Measurements from ENCODE around the gene CLEC4G. TPM values are rescaled to one million over a fixed set of nuclear protein-coding genes. Genes with fewer than 3 reads are reported as not detected.

Gene CLEC4G
- total and polyA plus RNA-seq, 2 experiments from 2014 or later: not detected

GRCh38 chr19:7694499-7694898 is 37.4 kb downstream of the CLEC4G start:
- H3K4me2 ChIP-seq: no peak overlapping the region
- no peaks in the 10 kb centered on the region for H3K9me2 ChIP-seq (replicated peaks; ENCODE audit: insufficient read depth)
- 63% methylated on average over 4 of the region's 4 CpGs for WGBS (ENCODE audit: low lambda C conversion rate, missing lambda C conversion rate)
- no peak overlapping the region for H3K27ac ChIP-seq
- H4K20me1 ChIP-seq (ENCODE audit: insufficient read depth, poor library complexity, severe bottlenecking): no peaks in the 10 kb centered on the region
- no peaks in the 10 kb centered on the region for H3K79me2 ChIP-seq
- no peaks in the 10 kb centered on the region for H3K4me1 ChIP-seq (ENCODE audit: insufficient read depth)
- no peak overlapping the region for H2AFZ ChIP-seq
- H3K4me3 ChIP-seq: no peak overlapping the region
- DNase-seq (ENCODE audit: low spot score): no peak
- H3K9me3 ChIP-seq (ENCODE audit: low read depth): no peaks in the 10 kb centered on the region
- H3K36me3 ChIP-seq (replicated peaks; ENCODE audit: insufficient read depth, low read depth): no peaks in the 10 kb centered on the region
- TF ChIP-seq EZH2 (IDR thresholded peaks at IDR 0.05; ENCODE audit: borderline replicate concordance): no peak
- TF ChIP-seq EZH2phosphoT487 (IDR thresholded peaks at IDR 0.05; ENCODE audit: low read depth, severe bottlenecking, unreplicated experiment): no peak
- TF ChIP-seq, protein P1, sequence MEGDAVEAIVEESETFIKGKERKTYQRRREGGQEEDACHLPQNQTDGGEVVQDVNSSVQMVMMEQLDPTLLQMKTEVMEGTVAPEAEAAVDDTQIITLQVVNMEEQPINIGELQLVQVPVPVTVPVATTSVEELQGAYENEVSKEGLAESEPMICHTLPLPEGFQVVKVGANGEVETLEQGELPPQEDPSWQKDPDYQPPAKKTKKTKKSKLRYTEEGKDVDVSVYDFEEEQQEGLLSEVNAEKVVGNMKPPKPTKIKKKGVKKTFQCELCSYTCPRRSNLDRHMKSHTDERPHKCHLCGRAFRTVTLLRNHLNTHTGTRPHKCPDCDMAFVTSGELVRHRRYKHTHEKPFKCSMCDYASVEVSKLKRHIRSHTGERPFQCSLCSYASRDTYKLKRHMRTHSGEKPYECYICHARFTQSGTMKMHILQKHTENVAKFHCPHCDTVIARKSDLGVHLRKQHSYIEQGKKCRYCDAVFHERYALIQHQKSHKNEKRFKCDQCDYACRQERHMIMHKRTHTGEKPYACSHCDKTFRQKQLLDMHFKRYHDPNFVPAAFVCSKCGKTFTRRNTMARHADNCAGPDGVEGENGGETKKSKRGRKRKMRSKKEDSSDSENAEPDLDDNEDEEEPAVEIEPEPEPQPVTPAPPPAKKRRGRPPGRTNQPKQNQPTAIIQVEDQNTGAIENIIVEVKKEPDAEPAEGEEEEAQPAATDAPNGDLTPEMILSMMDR (IDR thresholded peaks at IDR 0.05; ENCODE audit: poor library complexity): no peak
- H3K27me3 ChIP-seq: peaks cover 1% of the 10 kb centered on the region

DNA sequence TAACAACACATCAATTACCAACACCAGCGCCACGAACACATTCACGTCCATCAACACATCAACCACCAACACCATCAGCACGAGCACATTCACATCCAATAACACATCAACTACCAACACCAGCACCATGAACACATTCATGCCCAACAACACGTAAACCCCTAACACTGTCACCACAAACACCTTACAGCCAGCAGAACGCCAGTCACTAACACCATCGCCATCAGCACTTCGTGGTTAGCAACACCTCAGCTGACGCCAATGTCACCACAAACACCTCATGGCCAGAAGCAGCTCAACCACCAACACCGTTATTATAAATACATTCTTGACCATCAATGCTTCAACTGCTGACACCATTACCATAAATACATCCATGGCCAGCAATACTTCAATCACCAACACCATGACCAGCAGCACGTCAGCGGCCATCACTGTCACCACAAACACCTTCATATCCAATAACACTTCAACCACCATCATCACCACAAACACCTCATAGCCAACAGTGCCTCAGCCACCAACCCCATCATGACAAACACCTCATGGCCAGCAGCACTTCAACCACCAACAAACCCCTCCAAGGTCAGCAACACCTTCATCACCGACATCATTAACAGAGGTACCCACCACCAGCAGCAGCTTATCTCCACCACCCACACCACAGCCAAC is 39.4 kb downstream of the CLEC4G start:
- Histone ChIP-seq H3K27ac (no peak overlapping the region), H3K9me2 (replicated peaks; ENCODE audit: insufficient read depth) (no peaks in the 10 kb centered on the region), H3K4me2 (no peak overlapping the region), H3K27me3 (no peaks in the 10 kb centered on the region), H3K36me3 (replicated peaks; ENCODE audit: insufficient read depth, low read depth) (no peaks in the 10 kb centered on the region), H3K4me1 (ENCODE audit: insufficient read depth) (no peaks in the 10 kb centered on the region), H3K4me3 (no peak overlapping the region), H4K20me1 (ENCODE audit: insufficient read depth, poor library complexity, severe bottlenecking) (no peaks in the 10 kb centered on the region), H3K79me2 (no peaks in the 10 kb centered on the region), H3K9me3 (ENCODE audit: low read depth) (no peaks in the 10 kb centered on the region), H2AFZ (no peak overlapping the region)
- 93% methylated on average over 13 of the region's 13 CpGs for WGBS (ENCODE audit: low lambda C conversion rate, missing lambda C conversion rate)
- TF ChIP-seq, protein P1 (IDR thresholded peaks at IDR 0.05; ENCODE audit: poor library complexity): no peak
- no peak for TF ChIP-seq EZH2 (IDR thresholded peaks at IDR 0.05; ENCODE audit: borderline replicate concordance)
- TF ChIP-seq EZH2phosphoT487 (IDR thresholded peaks at IDR 0.05; ENCODE audit: low read depth, severe bottlenecking, unreplicated experiment): no peak
- no peak for DNase-seq (ENCODE audit: low spot score)

- no peak overlapping the region for H3K4me2 ChIP-seq
- no peak for DNase-seq (ENCODE audit: low spot score)
- no peaks in the 10 kb centered on the region for H3K79me2 ChIP-seq
- H3K27me3 ChIP-seq: no peaks in the 10 kb centered on the region
- no peaks in the 10 kb centered on the region for H4K20me1 ChIP-seq (ENCODE audit: insufficient read depth, poor library complexity, severe bottlenecking)
- no peaks in the 10 kb centered on the region for H3K4me1 ChIP-seq (ENCODE audit: insufficient read depth)
- H3K9me2 ChIP-seq (replicated peaks; ENCODE audit: insufficient read depth): no peaks in the 10 kb centered on the region
- TF ChIP-seq, protein P1 (IDR thresholded peaks at IDR 0.05; ENCODE audit: poor library complexity): no peak
- TF ChIP-seq EZH2 (IDR thresholded peaks at IDR 0.05; ENCODE audit: borderline replicate concordance) (no peak), EZH2phosphoT487 (IDR thresholded peaks at IDR 0.05; ENCODE audit: low read depth, severe bottlenecking, unreplicated experiment) (no peak)
- no peaks in the 10 kb centered on the region for H3K36me3 ChIP-seq (replicated peaks; ENCODE audit: insufficient read depth, low read depth)
- no peaks in the 10 kb centered on the region for H3K9me3 ChIP-seq (ENCODE audit: low read depth)
- no peak overlapping the region for H2AFZ ChIP-seq
- no peak overlapping the region for H3K27ac ChIP-seq
- no peak overlapping the region for H3K4me3 ChIP-seq
Measured at GRCh38 chr19:7691497-7691896, 40.4 kb downstream of the CLEC4G start.

All from hepatocyte (in vitro differentiated cells).